NOMO-1 treated with DMSO at 0.1 percent for 48 hours (cell line): ENCODE results near the gene PERCC1.

Experiments
- DNase-seq: peaks from one replicate; lab custom pipeline; 2025; ENCODE audit not compliant: unreplicated experiment; lab: John Stamatoyannopoulos, UW

The PERCC1 gene

DNA sequence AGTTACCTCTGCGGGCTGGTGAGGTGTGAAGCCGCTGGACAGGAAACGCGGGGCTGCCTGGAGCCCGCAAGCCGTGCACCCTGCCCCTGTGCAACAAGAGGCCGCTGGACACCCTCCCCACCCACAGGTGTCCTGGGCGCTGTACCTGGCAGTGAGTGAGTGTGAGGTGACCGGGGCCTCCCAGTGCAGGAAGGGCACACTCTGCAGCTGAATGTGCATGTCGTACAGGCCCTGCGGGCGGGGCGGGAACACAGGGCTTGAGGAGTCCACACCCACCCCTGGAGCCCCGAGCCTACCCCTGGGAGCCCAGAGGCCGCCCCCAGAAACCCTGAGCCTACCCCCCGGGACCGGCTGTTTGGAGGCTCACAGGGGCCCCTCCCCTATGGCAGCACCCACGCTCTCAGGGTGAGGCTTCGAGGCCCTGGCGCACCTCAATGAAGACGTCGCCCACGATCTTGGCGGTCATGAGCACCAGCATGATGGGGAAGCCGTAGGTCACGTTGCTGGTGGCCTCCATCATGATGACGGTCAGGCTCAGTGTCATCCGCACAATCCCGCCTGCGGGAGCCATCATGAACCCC is 17.7 kb downstream of the PERCC1 start:
- no peak for DNase-seq

DNA sequence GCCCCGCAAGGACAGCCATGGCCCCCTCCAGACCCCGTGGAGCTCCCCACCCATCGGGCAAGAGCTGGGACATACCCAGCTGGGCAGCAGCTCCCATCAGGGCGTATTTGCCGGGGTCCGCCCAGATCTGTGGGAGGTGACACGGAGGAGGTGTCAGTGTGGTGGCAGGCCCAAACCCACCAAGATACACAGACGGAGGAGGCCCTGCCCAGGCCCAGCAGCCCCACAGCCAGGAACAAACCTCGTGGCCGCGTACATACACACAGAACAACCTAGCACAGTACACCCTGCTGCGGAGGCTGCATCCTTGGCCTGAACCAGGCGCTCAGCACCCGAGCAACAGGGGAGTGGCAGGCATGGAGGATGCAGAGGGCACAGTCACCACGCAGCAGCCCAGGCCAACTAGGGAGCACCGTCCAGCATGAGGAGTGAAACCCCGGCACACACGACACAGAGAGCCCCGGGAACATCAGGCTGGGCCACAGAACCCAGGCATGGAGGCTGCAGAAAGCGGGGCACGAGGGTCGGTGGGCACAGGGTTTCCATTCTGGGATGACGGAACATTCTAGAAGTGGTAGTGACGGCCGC is 18.4 kb downstream of the PERCC1 start:
- no peak for DNase-seq

DNA sequence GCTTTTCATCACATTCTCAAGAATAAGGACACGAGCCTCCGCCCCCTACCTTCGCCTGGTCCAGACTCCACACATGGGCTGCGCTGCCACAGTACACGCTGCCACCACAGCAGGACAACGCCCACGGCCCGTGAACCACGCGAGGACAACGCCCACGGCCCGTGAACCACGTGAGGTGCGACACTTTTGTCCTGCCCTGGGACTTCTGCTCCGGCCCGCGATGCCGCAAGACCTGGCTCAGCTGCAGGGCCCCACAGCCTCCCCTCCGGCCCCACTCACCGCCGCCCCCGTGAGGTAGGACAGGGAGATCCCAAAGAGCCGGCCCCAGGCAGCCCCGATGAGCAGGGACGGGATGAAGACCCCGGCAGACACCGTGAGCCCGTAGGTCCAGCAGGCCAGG is 19.3 kb downstream of the PERCC1 start:
- DNase-seq = no peak

DNA sequence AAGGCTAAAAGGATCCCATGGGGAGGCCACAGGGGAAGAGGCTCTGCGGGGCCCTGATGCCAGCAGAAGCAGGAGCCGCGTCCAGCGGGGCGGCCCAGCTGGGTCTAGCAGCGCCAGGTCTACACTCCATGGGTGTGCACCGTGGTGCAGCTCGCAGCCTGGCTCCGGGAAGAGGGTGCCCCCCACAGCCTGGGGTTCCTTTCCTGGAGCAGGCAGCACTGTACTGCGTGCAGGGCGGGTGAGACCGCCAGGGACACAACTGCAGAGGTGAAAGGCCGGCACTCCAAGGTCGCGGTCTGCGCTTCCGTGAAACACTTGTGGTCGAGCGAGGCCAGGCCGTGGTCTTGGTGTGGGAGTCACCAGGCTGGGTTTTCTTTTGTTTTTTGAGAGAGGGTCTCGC is 20.0 kb downstream of the PERCC1 start:
- no peak for DNase-seq

DNA sequence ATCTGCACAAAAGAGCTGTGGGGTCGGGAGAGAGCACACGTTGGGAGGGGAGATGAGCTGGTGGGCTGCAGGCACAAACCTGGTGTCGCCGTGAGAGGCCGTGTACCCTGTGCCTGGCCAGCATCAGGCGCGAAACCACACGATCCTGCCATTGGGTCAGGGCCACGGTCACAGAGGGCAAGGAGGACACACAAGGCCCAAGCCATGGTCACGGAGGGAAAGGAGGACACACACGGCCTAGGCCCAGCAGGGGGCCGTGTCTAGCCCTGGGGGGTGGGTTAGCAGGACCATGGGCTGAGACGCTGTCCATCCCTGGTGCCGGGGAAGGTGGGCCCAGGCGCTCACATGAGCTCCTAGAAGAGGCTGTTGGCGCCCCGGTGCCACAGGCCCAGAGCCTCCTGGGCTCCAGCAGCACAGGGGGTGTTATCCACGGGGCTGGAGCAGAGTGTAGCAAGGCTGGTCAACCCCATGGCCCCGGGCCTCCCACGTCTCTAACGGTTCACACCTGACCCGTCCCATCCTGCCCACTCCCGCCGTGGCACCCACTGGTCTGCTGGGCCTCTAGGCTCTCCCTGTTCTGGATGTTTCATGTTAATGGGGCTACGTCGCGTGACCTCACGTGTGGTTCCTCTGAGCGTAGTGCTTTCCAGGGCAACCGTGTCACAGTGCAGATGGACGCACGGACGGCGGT is 21.0 kb downstream of the PERCC1 start:
- no peak for DNase-seq

GRCh38 chr16:1452530-1452929 is 21.7 kb downstream of the PERCC1 start:
- no peak for DNase-seq

- DNase-seq = no peak
Observed at GRCh38 chr16:1453316-1453715, 22.4 kb downstream of the PERCC1 start.

- DNase-seq = no peak
Observed at GRCh38 chr16:1454561-1454960, 23.7 kb downstream of the PERCC1 start.

GRCh38 chr16:1455190-1456171 is 24.6 kb downstream of the PERCC1 start:
- no peak for DNase-seq

- no peak for DNase-seq
Observed at GRCh38 chr16:1456951-1457350, 26.1 kb downstream of the PERCC1 start.

GRCh38 chr16:1457489-1458245 is 26.8 kb downstream of the PERCC1 start:
- DNase-seq = no peak

- no peak for DNase-seq
Observed at GRCh38 chr16:1458336-1458976, 27.6 kb downstream of the PERCC1 start.

DNA sequence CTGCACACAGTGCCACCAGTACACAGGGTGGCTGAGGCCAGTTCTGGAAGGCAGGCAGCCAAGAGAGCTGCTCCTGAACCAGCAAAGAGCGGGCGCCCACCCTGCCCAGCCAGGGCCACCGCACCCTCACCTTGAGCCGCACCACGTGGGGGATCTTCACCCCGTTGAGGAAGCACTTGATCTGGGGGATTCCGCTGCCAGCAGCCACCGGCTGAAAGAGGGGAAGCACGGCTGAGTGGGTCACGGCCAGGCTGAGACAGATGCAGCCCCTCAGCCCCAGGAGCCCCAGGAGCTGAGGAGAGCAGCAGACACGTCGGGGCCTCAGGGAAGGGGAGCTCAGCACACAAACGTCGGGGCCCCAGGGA is 28.1 kb downstream of the PERCC1 start:
- no peak for DNase-seq

DNA sequence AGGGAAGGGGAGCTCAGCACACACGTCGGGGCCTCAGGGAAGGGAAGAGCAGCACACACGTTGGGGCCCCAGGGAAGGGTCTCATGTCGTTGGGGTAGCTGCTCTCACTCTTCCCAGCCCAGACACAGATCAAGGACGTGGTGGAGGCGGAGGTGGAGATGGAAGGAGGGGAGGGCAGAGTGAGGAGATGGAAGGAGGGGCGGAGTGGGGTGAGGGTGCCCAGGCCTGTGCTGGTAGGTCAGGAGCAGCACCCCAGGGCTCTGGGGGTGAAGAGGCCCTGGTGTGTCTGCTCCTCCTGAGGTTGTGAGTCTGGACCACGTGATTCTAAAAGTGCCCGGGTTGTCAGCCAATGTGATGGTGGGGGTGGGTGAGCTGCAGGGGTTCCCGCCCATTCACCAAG is 29.1 kb downstream of the PERCC1 start:
- no peak for DNase-seq

DNA sequence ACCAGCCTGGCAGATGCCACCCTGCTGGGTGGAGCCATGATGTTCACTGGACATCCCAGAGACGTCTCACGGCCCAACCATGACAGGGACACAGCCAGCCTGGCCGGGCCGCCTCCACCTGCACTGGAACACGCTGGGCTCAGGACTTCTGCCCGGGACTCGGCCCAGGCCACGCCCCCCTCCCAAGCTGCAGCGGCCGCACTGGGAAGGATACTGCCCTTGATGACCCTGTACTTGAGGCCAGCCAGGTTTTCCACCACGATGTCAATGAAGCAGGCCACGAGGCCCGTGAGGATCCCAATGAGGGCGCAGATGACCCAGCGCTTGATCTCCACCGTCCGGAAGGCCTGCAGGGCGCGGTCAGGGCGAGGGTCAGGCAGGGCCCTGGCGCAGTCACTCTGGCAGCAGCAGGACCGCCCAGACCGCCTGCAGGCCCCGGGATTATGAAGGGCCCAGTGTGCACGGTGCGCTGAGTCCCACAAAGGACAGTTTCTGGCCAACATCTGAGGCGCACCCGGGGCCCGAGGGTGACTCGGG is 29.8 kb downstream of the PERCC1 start:
- DNase-seq = no peak

- no peak for DNase-seq
Observed at GRCh38 chr16:1461146-1461545, 30.3 kb downstream of the PERCC1 start.

DNA sequence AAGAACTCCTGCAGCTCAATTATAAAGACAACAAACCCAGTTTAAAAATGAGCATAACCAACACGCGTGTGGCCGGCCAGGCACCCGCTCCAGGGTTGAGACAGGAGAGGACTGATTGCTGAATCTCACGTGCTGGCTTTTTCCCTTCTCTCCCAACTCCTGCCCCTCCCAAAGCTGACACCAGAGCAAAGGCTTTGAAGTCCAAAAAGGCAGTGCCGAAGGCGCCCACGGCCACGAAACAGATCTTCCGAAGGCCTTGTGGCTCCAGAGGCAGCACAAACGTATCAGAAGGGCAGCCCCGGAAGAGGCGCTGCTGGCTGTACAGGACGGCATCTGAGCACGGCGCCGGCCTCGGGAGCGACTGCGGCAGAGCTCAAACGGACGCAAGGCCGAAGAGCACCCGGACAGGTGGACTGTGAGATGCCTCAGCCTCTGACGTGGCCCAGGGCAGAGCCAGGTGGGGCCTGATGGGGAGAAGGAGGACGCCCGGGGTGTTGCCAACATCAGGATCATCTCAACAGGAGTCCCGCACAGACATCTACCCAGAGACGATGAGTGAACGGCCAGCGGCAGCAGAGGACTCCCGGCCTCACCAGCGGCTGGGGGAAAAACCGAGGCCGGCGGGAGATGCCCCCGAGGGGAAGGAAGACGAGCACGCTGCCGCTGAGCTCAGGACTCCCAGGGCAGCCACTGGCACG is 33.5 kb downstream of the PERCC1 start:
- DNase-seq = no peak

- no peak for DNase-seq
Observed at GRCh38 chr16:1464894-1465566, 34.2 kb downstream of the PERCC1 start.

DNA sequence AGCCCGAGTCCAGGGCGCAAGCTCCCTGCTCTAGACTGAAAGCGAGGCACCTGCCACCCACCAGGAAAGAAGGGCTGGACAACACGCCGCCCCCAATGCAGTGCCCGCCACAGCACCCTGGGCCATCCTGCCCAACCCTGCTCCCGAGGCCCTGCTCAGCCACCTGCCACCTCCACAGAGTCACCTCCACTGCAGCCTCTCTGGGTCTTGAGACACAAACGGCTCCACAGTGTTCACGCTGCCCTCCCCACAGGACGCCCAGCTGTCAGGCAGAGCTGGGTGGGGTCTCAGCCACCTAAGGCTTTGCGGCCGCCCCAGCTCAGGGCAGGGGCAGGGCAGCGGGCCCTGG is 34.7 kb downstream of the PERCC1 start:
- no peak for DNase-seq
